SK-N-SH treated with all-trans-retinoic acid at 6 μM for 48 hours (cell line): ENCODE measurements around the gene SUN5.

Source experiments
- ARNTL ChIP-seq: fragments of 450-650 bp; formaldehyde crosslinking; IDR thresholded peaks from 2 replicates; pipeline ENCODE4 v1.5.0; 2020; ENCODE audit warnings: low read depth, mild to moderate bottlenecking, moderate library complexity, borderline replicate concordance
- BACH2 ChIP-seq: fragments of 250-450 bp; sonication (Bioruptor Pico); IDR thresholded peaks from 2 replicates; pipeline ENCODE4 v1.9.0; 2021; ENCODE audit warnings: mild to moderate bottlenecking, borderline replicate concordance
- CSDC2 ChIP-seq: fragments of 250-450 bp; sonication (Bioruptor Pico); IDR thresholded peaks from 2 replicates; pipeline ENCODE4 v1.5.0; 2020; ENCODE audit warnings: mild to moderate bottlenecking, moderate library complexity
- ESRRG ChIP-seq: fragments of 250-450 bp; sonication (Bioruptor Pico); IDR thresholded peaks from 2 replicates; pipeline ENCODE4 v1.6.1; 2021; ENCODE audit warnings: mild to moderate bottlenecking
- OSR1 ChIP-seq: fragments of 250-450 bp; sonication (Bioruptor Pico); IDR thresholded peaks from 2 replicates; pipeline ENCODE4 v1.8.0; 2022; ENCODE audit warnings: moderate library complexity, mild to moderate bottlenecking, inconsistent platforms
- PPARA ChIP-seq: fragments of 250-450 bp; sonication (Bioruptor Pico); IDR thresholded peaks from 2 replicates; pipeline ENCODE4 v1.5.0; 2020; ENCODE audit warnings: mild to moderate bottlenecking, borderline replicate concordance
- TOX ChIP-seq: fragments of 250-450 bp; sonication (Bioruptor Pico); IDR thresholded peaks from 2 replicates; pipeline ENCODE4 v1.8.0; 2021; ENCODE audit warnings: mild to moderate bottlenecking, moderate library complexity, borderline replicate concordance
- ZC3H10 ChIP-seq: fragments of 250-450 bp; sonication (Bioruptor Pico); IDR thresholded peaks from 2 replicates; pipeline ENCODE4 v1.5.1; 2021; ENCODE audit warnings: mild to moderate bottlenecking, moderate library complexity
- ZFP3 ChIP-seq: fragments of 250-450 bp; sonication (Bioruptor Pico); IDR thresholded peaks from 2 replicates; pipeline ENCODE4 v1.5.0; 2020; ENCODE audit warnings: mild to moderate bottlenecking, moderate library complexity
- ZFP30 ChIP-seq: fragments of 450-650 bp; formaldehyde crosslinking; IDR thresholded peaks from 2 replicates; pipeline ENCODE4 v1.5.0; 2022; ENCODE audit warnings: mild to moderate bottlenecking, moderate library complexity
- TF ChIP-seq, protein P1 (sequence below): fragments of 250-450 bp; sonication (Bioruptor Pico); IDR thresholded peaks from 2 replicates; pipeline ENCODE4 v1.8.0; 2020; ENCODE audit warnings: mild to moderate bottlenecking, moderate library complexity, borderline replicate concordance
- TF ChIP-seq, protein P2 (sequence below): fragments of 250-450 bp; sonication (Bioruptor Pico); IDR thresholded peaks from 2 replicates; pipeline ENCODE4 v1.5.1; 2020; ENCODE audit warnings: low read depth, mild to moderate bottlenecking, moderate library complexity
- TF ChIP-seq, protein P3 (sequence below): fragments of 250-450 bp; sonication (Bioruptor Pico); IDR thresholded peaks from 2 replicates; pipeline ENCODE4 v1.8.0; 2021; ENCODE audit warnings: low read depth, mild to moderate bottlenecking, moderate library complexity, borderline replicate concordance

DNA sequence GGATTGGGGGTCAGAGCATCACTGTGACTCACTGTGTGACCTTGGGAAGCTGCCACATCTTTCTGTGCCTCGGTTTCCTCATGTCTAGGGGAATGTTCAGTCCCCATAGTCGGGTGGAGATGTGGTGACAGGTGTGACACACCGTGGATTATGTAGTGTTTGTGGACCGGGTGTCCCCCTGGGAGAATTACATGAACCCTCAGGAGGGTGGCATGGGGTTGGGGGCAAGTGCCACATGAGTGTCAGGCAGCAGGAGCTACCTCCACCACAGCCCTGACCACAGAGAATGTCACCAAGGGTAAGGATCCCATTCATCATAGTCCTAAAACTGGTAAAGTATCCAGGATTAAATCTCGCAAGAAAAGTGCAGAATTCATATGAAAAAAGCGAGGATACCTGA, 23.2 kb downstream of the SUN5 start:
- TF ChIP-seq PPARA (CRISPR knock-in tag) (no peak), CSDC2 (CRISPR knock-in tag) (no peak), ESRRG (CRISPR knock-in tag) (no peak), ZFP30 (CRISPR knock-in tag) (no peak), ZFP3 (CRISPR knock-in tag) (no peak), ARNTL (CRISPR knock-in tag) (no peak), OSR1 (CRISPR knock-in tag) (no peak), ZC3H10 (CRISPR knock-in tag) (no peak), TOX (no peak), BACH2 (CRISPR knock-in tag) (no peak)
- TF ChIP-seq, protein P1, sequence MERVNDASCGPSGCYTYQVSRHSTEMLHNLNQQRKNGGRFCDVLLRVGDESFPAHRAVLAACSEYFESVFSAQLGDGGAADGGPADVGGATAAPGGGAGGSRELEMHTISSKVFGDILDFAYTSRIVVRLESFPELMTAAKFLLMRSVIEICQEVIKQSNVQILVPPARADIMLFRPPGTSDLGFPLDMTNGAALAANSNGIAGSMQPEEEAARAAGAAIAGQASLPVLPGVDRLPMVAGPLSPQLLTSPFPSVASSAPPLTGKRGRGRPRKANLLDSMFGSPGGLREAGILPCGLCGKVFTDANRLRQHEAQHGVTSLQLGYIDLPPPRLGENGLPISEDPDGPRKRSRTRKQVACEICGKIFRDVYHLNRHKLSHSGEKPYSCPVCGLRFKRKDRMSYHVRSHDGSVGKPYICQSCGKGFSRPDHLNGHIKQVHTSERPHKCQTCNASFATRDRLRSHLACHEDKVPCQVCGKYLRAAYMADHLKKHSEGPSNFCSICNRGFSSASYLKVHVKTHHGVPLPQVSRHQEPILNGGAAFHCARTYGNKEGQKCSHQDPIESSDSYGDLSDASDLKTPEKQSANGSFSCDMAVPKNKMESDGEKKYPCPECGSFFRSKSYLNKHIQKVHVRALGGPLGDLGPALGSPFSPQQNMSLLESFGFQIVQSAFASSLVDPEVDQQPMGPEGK (CRISPR knock-in tag), result no peak
- TF ChIP-seq, protein P2, sequence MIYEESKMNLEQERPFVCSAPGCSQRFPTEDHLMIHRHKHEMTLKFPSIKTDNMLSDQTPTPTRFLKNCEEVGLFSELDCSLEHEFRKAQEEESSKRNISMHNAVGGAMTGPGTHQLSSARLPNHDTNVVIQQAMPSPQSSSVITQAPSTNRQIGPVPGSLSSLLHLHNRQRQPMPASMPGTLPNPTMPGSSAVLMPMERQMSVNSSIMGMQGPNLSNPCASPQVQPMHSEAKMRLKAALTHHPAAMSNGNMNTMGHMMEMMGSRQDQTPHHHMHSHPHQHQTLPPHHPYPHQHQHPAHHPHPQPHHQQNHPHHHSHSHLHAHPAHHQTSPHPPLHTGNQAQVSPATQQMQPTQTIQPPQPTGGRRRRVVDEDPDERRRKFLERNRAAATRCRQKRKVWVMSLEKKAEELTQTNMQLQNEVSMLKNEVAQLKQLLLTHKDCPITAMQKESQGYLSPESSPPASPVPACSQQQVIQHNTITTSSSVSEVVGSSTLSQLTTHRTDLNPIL (CRISPR knock-in tag), result no peak
- TF ChIP-seq, protein P3, sequence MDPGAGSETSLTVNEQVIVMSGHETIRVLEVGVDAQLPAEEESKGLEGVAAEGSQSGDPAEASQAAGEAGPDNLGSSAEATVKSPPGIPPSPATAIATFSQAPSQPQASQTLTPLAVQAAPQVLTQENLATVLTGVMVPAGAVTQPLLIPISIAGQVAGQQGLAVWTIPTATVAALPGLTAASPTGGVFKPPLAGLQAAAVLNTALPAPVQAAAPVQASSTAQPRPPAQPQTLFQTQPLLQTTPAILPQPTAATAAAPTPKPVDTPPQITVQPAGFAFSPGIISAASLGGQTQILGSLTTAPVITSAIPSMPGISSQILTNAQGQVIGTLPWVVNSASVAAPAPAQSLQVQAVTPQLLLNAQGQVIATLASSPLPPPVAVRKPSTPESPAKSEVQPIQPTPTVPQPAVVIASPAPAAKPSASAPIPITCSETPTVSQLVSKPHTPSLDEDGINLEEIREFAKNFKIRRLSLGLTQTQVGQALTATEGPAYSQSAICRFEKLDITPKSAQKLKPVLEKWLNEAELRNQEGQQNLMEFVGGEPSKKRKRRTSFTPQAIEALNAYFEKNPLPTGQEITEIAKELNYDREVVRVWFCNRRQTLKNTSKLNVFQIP, result no peak
